ENCODE data around the gene COMMD6. TPM values are rescaled to one million over a fixed set of nuclear protein-coding genes. Genes with fewer than 3 reads are reported as not detected.

Gene COMMD6
- total RNA-seq, 1 experiment from 2014 or later, result 131 TPM

DNA sequence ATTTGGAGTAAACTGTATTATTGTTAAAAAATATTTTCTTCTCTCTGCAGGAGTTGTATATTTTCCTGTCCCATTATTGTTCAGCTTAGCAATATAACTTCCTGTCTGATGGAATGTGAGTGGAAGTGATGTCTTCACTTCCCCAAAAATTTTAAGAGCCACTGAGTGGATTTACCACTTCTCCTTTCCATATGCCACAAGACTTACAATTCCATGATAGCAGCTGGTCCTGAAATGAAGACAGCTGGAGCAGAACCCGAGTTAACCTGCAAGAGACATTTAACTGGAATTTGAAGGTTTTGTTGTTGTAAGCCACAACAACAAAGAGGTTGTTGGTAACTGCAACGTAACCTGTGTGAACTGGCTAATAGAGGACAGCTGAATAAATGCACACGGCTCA, 32.3 kb downstream of the COMMD6 start:
- no peak overlapping the region for H3K14ac ChIP-seq (ENCODE audit: insufficient read depth, low read length)
- H3K27ac Mint-ChIP-seq, result no peak overlapping the region
- H3K4me1 ChIP-seq (ENCODE audit: insufficient read depth, low read length), result no peaks in the 10 kb centered on the region
- no peak overlapping the region for H2BK12ac ChIP-seq (ENCODE audit: insufficient read length, low read depth, low read length)
- no peak overlapping the region for H3K56ac ChIP-seq (ENCODE audit: insufficient read length, low read depth, low read length)
- DNase-seq, result no peak
- no peak overlapping the region for H2BK15ac ChIP-seq (ENCODE audit: low read depth, low read length)
- H3K27ac ChIP-seq (ENCODE audit: insufficient read length, low read depth, low read length), result no peak overlapping the region
- H3K4me2 ChIP-seq (ENCODE audit: insufficient read depth, insufficient read length, low read length), result no peak overlapping the region
- H3K79me2 ChIP-seq (ENCODE audit: insufficient read depth, low read length), result no peaks in the 10 kb centered on the region
- no peak overlapping the region for H3K23ac ChIP-seq (ENCODE audit: insufficient read length, low read depth, low read length)
- no peaks in the 10 kb centered on the region for H3K4me1 Mint-ChIP-seq
- no peak overlapping the region for H2AK5ac ChIP-seq (ENCODE audit: insufficient read length, low read length)
- H3K27me3 Mint-ChIP-seq (ENCODE audit: low read depth), result no peaks in the 10 kb centered on the region
- TF ChIP-seq, protein P1, sequence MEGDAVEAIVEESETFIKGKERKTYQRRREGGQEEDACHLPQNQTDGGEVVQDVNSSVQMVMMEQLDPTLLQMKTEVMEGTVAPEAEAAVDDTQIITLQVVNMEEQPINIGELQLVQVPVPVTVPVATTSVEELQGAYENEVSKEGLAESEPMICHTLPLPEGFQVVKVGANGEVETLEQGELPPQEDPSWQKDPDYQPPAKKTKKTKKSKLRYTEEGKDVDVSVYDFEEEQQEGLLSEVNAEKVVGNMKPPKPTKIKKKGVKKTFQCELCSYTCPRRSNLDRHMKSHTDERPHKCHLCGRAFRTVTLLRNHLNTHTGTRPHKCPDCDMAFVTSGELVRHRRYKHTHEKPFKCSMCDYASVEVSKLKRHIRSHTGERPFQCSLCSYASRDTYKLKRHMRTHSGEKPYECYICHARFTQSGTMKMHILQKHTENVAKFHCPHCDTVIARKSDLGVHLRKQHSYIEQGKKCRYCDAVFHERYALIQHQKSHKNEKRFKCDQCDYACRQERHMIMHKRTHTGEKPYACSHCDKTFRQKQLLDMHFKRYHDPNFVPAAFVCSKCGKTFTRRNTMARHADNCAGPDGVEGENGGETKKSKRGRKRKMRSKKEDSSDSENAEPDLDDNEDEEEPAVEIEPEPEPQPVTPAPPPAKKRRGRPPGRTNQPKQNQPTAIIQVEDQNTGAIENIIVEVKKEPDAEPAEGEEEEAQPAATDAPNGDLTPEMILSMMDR (conservative IDR thresholded peaks at IDR 0.05), result no peak
- no peak overlapping the region for H4K5ac ChIP-seq (ENCODE audit: insufficient read length, low read depth, low read length)
- H3K9me3 ChIP-seq (ENCODE audit: control insufficient read depth, low read depth, low read length), result no peaks in the 10 kb centered on the region
- H2BK5ac ChIP-seq (ENCODE audit: insufficient read length, low read length), result no peak overlapping the region
- H2BK120ac ChIP-seq (ENCODE audit: low read depth, low read length, poor library complexity, severe bottlenecking), result no peak overlapping the region
- H3K36me3 Mint-ChIP-seq (ENCODE audit: insufficient read depth in 1 of 3, low read depth in 3 of 3), result no peaks in the 10 kb centered on the region
- H4K91ac ChIP-seq (ENCODE audit: insufficient read length, low read depth, low read length), result no peak overlapping the region
- H3K9ac ChIP-seq (ENCODE audit: extremely low read depth, insufficient read length, low read length), result no peak overlapping the region
- H3K18ac ChIP-seq (ENCODE audit: insufficient read length, low read depth, low read length), result no peak overlapping the region
- no peak overlapping the region for H2AFZ ChIP-seq (ENCODE audit: low read length)
- no CpG with 5 or more reads among the region's 3 CpGs for WGBS (ENCODE audit: extremely low coverage, insufficient read length, low lambda C conversion rate)
- H4K20me1 ChIP-seq (ENCODE audit: control insufficient read depth, insufficient read depth, insufficient read length), result no peaks in the 10 kb centered on the region
- H3K27me3 ChIP-seq (ENCODE audit: insufficient read depth, low read length), result no peaks in the 10 kb centered on the region
- H3T11ph ChIP-seq (ENCODE audit: low read length), result no peak overlapping the region
- no peak overlapping the region for H3K4me3 Mint-ChIP-seq
- no peak overlapping the region for H2BK20ac ChIP-seq (ENCODE audit: low read depth, low read length, poor library complexity, severe bottlenecking)
- no peak overlapping the region for H4K8ac ChIP-seq (replicated peaks; ENCODE audit: insufficient read length, low read depth, low read length)
- H3K4ac ChIP-seq (ENCODE audit: low read depth, low read length), result no peak overlapping the region
- no peaks in the 10 kb centered on the region for H3K79me1 ChIP-seq (ENCODE audit: insufficient read depth, low read depth, low read length, poor library complexity, severe bottlenecking)
- H3K23me2 ChIP-seq (ENCODE audit: insufficient read length, low read depth, low read length, poor library complexity, severe bottlenecking), result no peaks in the 10 kb centered on the region
- no peaks in the 10 kb centered on the region for H3K9me3 Mint-ChIP-seq

Data from H9 (cell line).